Fibroblast of lung (primary cell): ENCODE results near the gene KCTD20. TPM values are rescaled to one million over a fixed set of nuclear protein-coding genes. Genes with fewer than 3 reads are reported as not detected.

Source experiments
- DNase-seq, 2 donors: peaks; one replicate each; pipeline versions ENCODE4 v3.0.0 to v3.0.0-alpha.2; 2010; ENCODE audit warnings: low read depth in 2 of 2
- H2AFZ ChIP-seq: 2 replicates; pipeline ENCODE4 v1.5.1; 2012; ENCODE audit warnings: low read length, control low read depth, inconsistent platforms
- H3K27ac ChIP-seq: 2 replicates; pipeline ENCODE4 v1.5.1; 2011; ENCODE audit warnings: low read length, control low read depth; ENCODE audit not compliant: insufficient read depth
- H3K27me3 ChIP-seq: 2 replicates; pipeline ENCODE4 v1.5.1; 2011; ENCODE audit warnings: mild to moderate bottlenecking, low read length; ENCODE audit not compliant: control insufficient read depth, insufficient read depth
- H3K36me3 ChIP-seq: 2 replicates; pipeline ENCODE4 v1.5.1; 2011; ENCODE audit warnings: low read length; ENCODE audit not compliant: control insufficient read depth, insufficient read depth
- H3K4me1 ChIP-seq: 2 replicates; pipeline ENCODE4 v1.5.1; 2011; ENCODE audit warnings: low read length; ENCODE audit not compliant: control insufficient read depth, insufficient read depth; ENCODE audit errors: extremely low read depth
- H3K4me2 ChIP-seq: 2 replicates; pipeline ENCODE4 v1.5.1; 2011; ENCODE audit warnings: low read length, control low read depth; ENCODE audit not compliant: insufficient read depth; ENCODE audit errors: extremely low read depth
- H3K4me3 ChIP-seq, 4 experiments: fragments of 200-600 bp in 1 of 4; sonication (generic) in 1 of 4; replicated peaks in 1 of 4; 2 replicates each; pipeline ENCODE4 v1.5.1; 2011 to 2016; ENCODE audit warnings: low read length in 4 of 4, low read depth in 3 of 4, mild to moderate bottlenecking in 3 of 4, control low read depth in 2 of 4, inconsistent platforms in 1 of 4, mixed read lengths in 1 of 4; ENCODE audit not compliant: insufficient read depth in 1 of 4; ENCODE audit errors: control extremely low read depth in 1 of 4
- H3K79me2 ChIP-seq: 2 replicates; pipeline ENCODE4 v1.5.1; 2012; ENCODE audit warnings: mild to moderate bottlenecking, low read length, inconsistent platforms; ENCODE audit not compliant: control insufficient read depth, insufficient read depth
- H3K9ac ChIP-seq: 2 replicates; pipeline ENCODE4 v1.5.1; 2011; ENCODE audit warnings: mild to moderate bottlenecking, low read length, control low read depth; ENCODE audit not compliant: insufficient read depth
- H3K9me3 ChIP-seq: 2 replicates; pipeline ENCODE4 v1.5.1; 2012; ENCODE audit warnings: low read depth, low read length; ENCODE audit not compliant: control insufficient read depth, insufficient read depth
- H4K20me1 ChIP-seq: 2 replicates; pipeline ENCODE4 v1.5.1; 2011; ENCODE audit warnings: low read length; ENCODE audit not compliant: control insufficient read depth, insufficient read depth; ENCODE audit errors: extremely low read depth
- CTCF ChIP-seq, 2 donors: IDR thresholded peaks in 1 of 2; conservative IDR thresholded peaks in 1 of 2; 1 replicate in 1 of 2; 2 replicates in 1 of 2; pipeline ENCODE4 v1.5.1; 2011 to 2012; ENCODE audit warnings: low read length in 2 of 2, control low read depth in 1 of 2, inconsistent platforms in 1 of 2, low read depth in 1 of 2, mild to moderate bottlenecking in 1 of 2
- EZH2 ChIP-seq: IDR thresholded peaks from 2 replicates; pipeline ENCODE4 v1.5.1; 2012; ENCODE audit warnings: low read length, control low read depth, mild to moderate bottlenecking; ENCODE audit errors: missing control alignments
- polyA plus RNA-seq, 2 donors: library from polyadenylated mRNA; depleted of rRNA in 1 of 2; stranded (reverse) in 1 of 2; unstranded in 1 of 2; fragments of >200 nt; gene quantifications; 2 replicates each; pipeline ENCODE4 v1.2.1, GENCODE V29; 2011 to 2012; ENCODE audit warnings: missing spikeins in 1 of 2
- total RNA-seq: library from RNA; depleted of rRNA; stranded (reverse); fragments of >200 nt; gene quantifications from 2 replicates; pipeline ENCODE4 v1.2.1, GENCODE V29; 2014

Gene KCTD20
- total and polyA plus RNA-seq, 2 donors (not counting 1 experiment from before 2014, with no cell fraction given) = 39.6 to 87.4 TPM

GRCh38 chr6:36442103-36442670 lies 613 bp upstream of the KCTD20 start:
- no peak for TF ChIP-seq EZH2
- no peak for TF ChIP-seq CTCF (conservative IDR thresholded peaks at IDR 0.05 in 1 of 2, IDR thresholded peaks at IDR 0.05 in 1 of 2; ENCODE audit: low read depth in 1 of 2, low read length in 2 of 2)
- DNase-seq = no peak
- Histone ChIP-seq H4K20me1 (no peaks in the 10 kb centered on the region), H3K4me3 (peak overlapping the region; percentile 27 to 93 (median 76)), H3K9ac (peak overlapping the region; percentile 98), H3K79me2 (peaks cover 40% of the 10 kb centered on the region), H3K4me1 (peaks cover 8% of the 10 kb centered on the region), H3K27me3 (no peaks in the 10 kb centered on the region), H2AFZ (peak overlapping the region; percentile 27), H3K27ac (peak overlapping the region; percentile 97), H3K9me3 (no peaks in the 10 kb centered on the region), H3K4me2 (peak overlapping the region; percentile 71), H3K36me3 (no peaks in the 10 kb centered on the region)

GRCh38 chr6:36443471-36444428 lies 950 bp downstream of the KCTD20 start:
- DNase-seq = peak in 1 of 2 donors; percentile 42
- Histone ChIP-seq H2AFZ (peak overlapping the region; percentile 78), H3K27me3 (no peaks in the 10 kb centered on the region), H3K4me2 (peak overlapping the region; percentile 84), H3K27ac (peak overlapping the region; percentile 97), H4K20me1 (no peaks in the 10 kb centered on the region), H3K36me3 (no peaks in the 10 kb centered on the region), H3K9ac (peak overlapping the region; percentile 98), H3K79me2 (peaks cover 48% of the 10 kb centered on the region), H3K9me3 (no peaks in the 10 kb centered on the region), H3K4me1 (peaks cover 8% of the 10 kb centered on the region), H3K4me3 (peak overlapping the region; percentile 91 to 94 (median 94))
- TF ChIP-seq CTCF (conservative IDR thresholded peaks at IDR 0.05 in 1 of 2, IDR thresholded peaks at IDR 0.05 in 1 of 2; ENCODE audit: low read depth in 1 of 2, low read length in 2 of 2) (no peak), EZH2 (no peak)

- Histone ChIP-seq H3K9me3 (no peaks in the 10 kb centered on the region), H3K4me2 (peak overlapping the region; percentile 84), H3K4me3 (peak overlapping the region in 3 of 4 experiments; percentile 93 to 94 (median 94)), H3K79me2 (peaks cover 55% of the 10 kb centered on the region), H4K20me1 (no peaks in the 10 kb centered on the region), H3K9ac (no peak overlapping the region), H3K27ac (peak overlapping the region; percentile 97), H2AFZ (no peak overlapping the region), H3K36me3 (no peaks in the 10 kb centered on the region), H3K4me1 (peaks cover 8% of the 10 kb centered on the region), H3K27me3 (no peaks in the 10 kb centered on the region)
- DNase-seq = peak; percentile 81 to 92
- TF ChIP-seq EZH2 = no peak
- no peak for TF ChIP-seq CTCF (conservative IDR thresholded peaks at IDR 0.05 in 1 of 2, IDR thresholded peaks at IDR 0.05 in 1 of 2; ENCODE audit: low read depth in 1 of 2, low read length in 2 of 2)
Observed at GRCh38 chr6:36444470-36444869, 1.7 kb downstream of the KCTD20 start.
